ENCODE data around the gene MCM5.

DNA sequence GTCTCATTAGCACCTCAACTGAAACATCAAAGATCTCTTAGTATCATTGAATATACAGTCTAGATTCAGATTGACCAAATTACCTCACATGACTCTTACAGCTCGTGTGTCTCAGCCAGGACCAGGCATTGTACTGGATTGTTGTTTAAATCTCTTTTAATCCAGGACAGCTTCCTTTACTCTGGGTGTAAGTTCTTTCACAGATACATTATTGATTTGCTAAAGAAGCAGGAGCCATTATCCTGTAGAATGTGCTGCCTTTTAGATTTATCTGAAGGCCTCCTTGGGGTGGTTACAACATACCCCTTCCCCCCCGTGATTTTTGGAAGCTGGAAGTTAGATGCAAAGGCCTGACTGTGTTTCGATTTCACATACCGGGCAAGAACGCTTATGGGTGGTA lies 4.2 kb downstream of the MCM5 start:
- TF ChIP-seq POLR2A (IDR thresholded peaks at IDR 0.05) = no peak
- TF ChIP-seq POLR2AphosphoS5 (IDR thresholded peaks at IDR 0.05) = no peak
- TF ChIP-seq, protein P1, sequence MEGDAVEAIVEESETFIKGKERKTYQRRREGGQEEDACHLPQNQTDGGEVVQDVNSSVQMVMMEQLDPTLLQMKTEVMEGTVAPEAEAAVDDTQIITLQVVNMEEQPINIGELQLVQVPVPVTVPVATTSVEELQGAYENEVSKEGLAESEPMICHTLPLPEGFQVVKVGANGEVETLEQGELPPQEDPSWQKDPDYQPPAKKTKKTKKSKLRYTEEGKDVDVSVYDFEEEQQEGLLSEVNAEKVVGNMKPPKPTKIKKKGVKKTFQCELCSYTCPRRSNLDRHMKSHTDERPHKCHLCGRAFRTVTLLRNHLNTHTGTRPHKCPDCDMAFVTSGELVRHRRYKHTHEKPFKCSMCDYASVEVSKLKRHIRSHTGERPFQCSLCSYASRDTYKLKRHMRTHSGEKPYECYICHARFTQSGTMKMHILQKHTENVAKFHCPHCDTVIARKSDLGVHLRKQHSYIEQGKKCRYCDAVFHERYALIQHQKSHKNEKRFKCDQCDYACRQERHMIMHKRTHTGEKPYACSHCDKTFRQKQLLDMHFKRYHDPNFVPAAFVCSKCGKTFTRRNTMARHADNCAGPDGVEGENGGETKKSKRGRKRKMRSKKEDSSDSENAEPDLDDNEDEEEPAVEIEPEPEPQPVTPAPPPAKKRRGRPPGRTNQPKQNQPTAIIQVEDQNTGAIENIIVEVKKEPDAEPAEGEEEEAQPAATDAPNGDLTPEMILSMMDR (IDR thresholded peaks at IDR 0.05) = no peak
